Stimulated activated CD4-positive, alpha-beta T cell treated with anti-CD3 and anti-CD28 coated beads, Interleukin-15, amount 100 ng/mL, for 24 hours (primary cell): ENCODE results near the gene ESRP2.

ENCODE experiments used
- DNase-seq: peaks from one replicate; pipeline ENCODE4 v3.0.0-alpha.2; 2020

Gene ESRP2

GRCh38 chr16:68214726-68215125 lies 21.2 kb downstream of the ESRP2 start:
- no peak for DNase-seq

GRCh38 chr16:68206245-68206644 lies 29.7 kb downstream of the ESRP2 start:
- no peak for DNase-seq

- no peak for DNase-seq
These were observed 33.8 kb downstream of the ESRP2 start for GRCh38 chr16:68202091-68202519.

GRCh38 chr16:68200088-68200783 lies 35.7 kb downstream of the ESRP2 start:
- no peak for DNase-seq

- DNase-seq: no peak
These were observed 38.7 kb downstream of the ESRP2 start for GRCh38 chr16:68197250-68197649.

DNA sequence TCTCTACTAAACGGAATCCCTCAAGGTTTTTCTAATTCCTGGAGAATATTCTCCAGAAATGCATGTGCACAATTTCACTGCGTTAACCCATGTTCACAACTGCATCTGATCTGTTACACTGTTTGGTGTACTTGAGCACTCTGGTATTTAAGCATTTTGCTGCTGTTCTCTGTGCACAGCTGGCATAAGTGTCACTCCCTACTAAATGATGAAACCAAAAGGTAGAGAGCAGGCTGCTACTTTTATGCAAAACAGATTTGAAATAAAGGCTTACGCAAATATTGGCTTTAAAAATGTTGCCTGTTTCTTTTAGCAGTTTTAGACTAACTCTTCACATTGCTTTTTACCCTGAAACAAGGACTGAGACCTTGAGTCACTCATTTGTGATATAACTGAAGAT lies 41.7 kb downstream of the ESRP2 start:
- no peak for DNase-seq

DNA sequence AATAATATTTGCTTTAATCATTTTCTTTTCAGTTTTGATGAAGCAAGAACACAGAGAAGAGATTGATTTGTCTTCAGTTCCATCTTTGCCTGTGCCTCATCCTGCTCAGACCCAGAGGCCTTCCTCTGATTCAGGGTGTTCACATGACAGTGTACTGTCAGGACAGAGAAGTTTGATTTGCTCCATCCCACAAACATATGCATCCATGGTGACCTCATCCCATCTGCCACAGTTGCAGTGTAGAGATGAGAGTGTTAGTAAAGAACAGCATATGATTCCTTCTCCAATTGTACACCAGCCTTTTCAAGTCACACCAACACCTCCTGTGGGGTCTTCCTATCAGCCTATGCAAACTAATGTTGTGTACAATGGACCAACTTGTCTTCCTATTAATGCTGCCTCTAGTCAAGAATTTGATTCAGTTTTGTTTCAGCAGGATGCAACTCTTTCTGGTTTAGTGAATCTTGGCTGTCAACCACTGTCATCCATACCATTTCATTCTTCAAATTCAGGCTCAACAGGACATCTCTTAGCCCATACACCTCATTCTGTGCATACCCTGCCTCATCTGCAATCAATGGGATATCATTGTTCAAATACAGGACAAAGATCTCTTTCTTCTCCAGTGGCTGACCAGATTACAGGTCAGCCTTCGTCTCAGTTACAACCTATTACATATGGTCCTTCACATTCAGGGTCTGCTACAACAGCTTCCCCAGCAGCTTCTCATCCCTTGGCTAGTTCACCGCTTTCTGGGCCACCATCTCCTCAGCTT lies 45.0 kb downstream of the ESRP2 start:
- DNase-seq: no peak

GRCh38 chr16:68190081-68190480 lies 45.8 kb downstream of the ESRP2 start:
- no peak for DNase-seq

GRCh38 chr16:68188170-68188569 lies 47.8 kb downstream of the ESRP2 start:
- DNase-seq: no peak

GRCh38 chr16:68187505-68187904 lies 48.4 kb downstream of the ESRP2 start:
- no peak for DNase-seq

DNA sequence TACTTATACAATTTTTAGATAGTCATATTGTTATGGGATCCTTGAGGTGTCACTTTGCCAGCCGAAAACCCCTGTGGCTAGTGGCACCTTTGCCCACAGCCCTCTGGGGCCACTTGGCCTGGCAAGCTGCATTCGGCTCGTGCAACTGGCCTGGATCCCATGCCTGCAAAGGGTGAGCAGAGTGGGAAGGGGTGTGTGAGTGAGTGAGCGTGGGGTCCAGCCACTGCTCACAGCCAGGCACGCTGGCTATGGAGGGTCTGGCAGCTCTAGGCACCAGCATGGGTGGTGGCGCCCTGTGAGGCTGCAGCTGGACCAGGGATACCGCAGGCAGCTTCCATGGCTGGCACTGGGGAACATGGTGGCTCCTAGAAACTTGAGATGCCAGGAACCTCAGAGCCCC lies 49.0 kb downstream of the ESRP2 start:
- DNase-seq: no peak

- no peak for DNase-seq
These were observed 52.9 kb downstream of the ESRP2 start for GRCh38 chr16:68183046-68183445.

- DNase-seq: no peak
These were observed 56.1 kb downstream of the ESRP2 start for GRCh38 chr16:68179855-68180254.

- no peak for DNase-seq
These were observed 56.6 kb downstream of the ESRP2 start for GRCh38 chr16:68179196-68179795.
